ENCODE data around the gene HSF2BP. TPM values are rescaled to one million over a fixed set of nuclear protein-coding genes. Genes with fewer than 3 reads are reported as not detected.

Gene HSF2BP
- total and polyA plus RNA-seq, 2 of the 8 experiments (the other 6 are each of a cell fraction or from before 2014, with no cell fraction given) = 0.51 to 0.93 TPM

DNA sequence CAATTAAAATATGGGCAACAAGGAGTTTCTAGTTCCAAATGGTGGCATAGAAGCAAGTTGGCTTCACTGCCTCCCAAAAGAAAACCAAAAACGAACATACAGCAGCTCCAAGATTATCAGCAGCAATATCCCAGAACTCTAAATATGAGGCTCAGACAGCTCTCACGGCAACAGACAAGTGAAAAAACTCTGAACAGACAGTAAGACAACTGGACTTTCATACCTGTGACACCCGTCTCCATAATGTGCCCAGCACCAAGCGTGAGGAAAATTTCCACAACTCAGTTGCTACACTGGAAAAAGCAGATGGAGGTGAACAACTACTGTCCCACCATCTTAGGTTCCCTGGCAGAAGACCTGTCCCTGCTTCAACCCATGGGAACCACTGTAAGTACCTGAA is 39.9 kb downstream of the HSF2BP start:
- WGBS, 2 experiments (ENCODE audit: extremely low coverage in 1 of 2, insufficient coverage in 1 of 2, insufficient read length in 1 of 2, insufficient replicate concordance in 2 of 2, low coverage in 1 of 2, low lambda C conversion rate in 2 of 2, missing lambda C conversion rate in 1 of 2) = 90% methylated on average over 4 of the region's 4 CpGs; no CpG with 5 or more reads in 1 of the 2 experiments
- FAIRE-seq = no peak
- POLR2A ChIA-PET (ENCODE audit: partially characterized antibody) = no interaction called here

More for the DNA sequence above, 39.9 kb downstream of the HSF2BP start:
- H2BK15ac ChIP-seq (ENCODE audit: low read length) = no peak overlapping the region
- H3K14ac ChIP-seq (ENCODE audit: insufficient read length) = no peak overlapping the region
- no peak overlapping the region for H4K8ac ChIP-seq (ENCODE audit: extremely low read depth, insufficient read depth, low read length)
- no peak overlapping the region for H3K4ac ChIP-seq (replicated peaks; ENCODE audit: insufficient read length, low read depth, low read length)
- no peaks in the 10 kb centered on the region for H3K27me3 ChIP-seq (replicated peaks in 1 of 4; ENCODE audit: control insufficient read depth in 3 of 4, extremely low read depth in 1 of 4, insufficient read depth in 3 of 4, low read length in 3 of 4)
- H2BK120ac ChIP-seq (replicated peaks; ENCODE audit: low read depth, low read length) = no peak overlapping the region
- H3K18ac ChIP-seq (ENCODE audit: extremely low read depth, low read length) = no peak overlapping the region
- CTCF ChIA-PET (ENCODE audit: partially characterized antibody) = interaction anchor here (0.7 to 1.4 kb wide), 2 partner anchors 9 to 18 kb away, joined by 3 to 6 read pairs; no protein-coding TSS in a partner anchor
- H3K23ac ChIP-seq (ENCODE audit: insufficient read length) = no peak overlapping the region
- H3K4me1 ChIP-seq (replicated peaks in 1 of 4; ENCODE audit: control insufficient read depth in 3 of 4, insufficient read depth in 4 of 4, low read length in 3 of 4) = no peaks in the 10 kb centered on the region
- H3K79me1 ChIP-seq (ENCODE audit: low read depth, low read length) = no peaks in the 10 kb centered on the region
- H2AK5ac ChIP-seq (ENCODE audit: low read depth, low read length) = no peak overlapping the region
- DNase-seq (ENCODE audit: low read depth in 1 of 2, low spot score in 2 of 2) = no peak
- H3K9me3 ChIP-seq (ENCODE audit: insufficient read depth in 2 of 2, low read depth in 1 of 2, low read length in 1 of 2) = peaks cover 0 to 3% of the 10 kb centered on the region in 2 experiments; a peak in 3 of 4 replicates
- no peak overlapping the region for H4K91ac ChIP-seq (replicated peaks; ENCODE audit: insufficient read length, low read length)
- H3K9ac ChIP-seq (replicated peaks in 1 of 4; ENCODE audit: extremely low read depth in 1 of 4, low read depth in 3 of 4, low read length in 3 of 4) = no peak overlapping the region
- no peak overlapping the region for H2BK12ac ChIP-seq (ENCODE audit: low read depth, low read length)
- no peaks in the 10 kb centered on the region for H3K79me2 ChIP-seq (ENCODE audit: control insufficient read depth in 1 of 2, insufficient read depth in 2 of 2, low read length in 2 of 2)
- H3K23me2 ChIP-seq (ENCODE audit: low read depth, low read length) = no peaks in the 10 kb centered on the region; the same call in 1 of the 2 replicates
- no peak for TF ChIP-seq KDM5A (IDR thresholded peaks at IDR 0.05; ENCODE audit: low read length)
- H3K56ac ChIP-seq (replicated peaks; ENCODE audit: insufficient read length, low read depth, low read length) = no peak overlapping the region
- no peaks in the 10 kb centered on the region for H3K36me3 ChIP-seq (ENCODE audit: control insufficient read depth in 2 of 4, insufficient read depth in 4 of 4, low read length in 3 of 4)
- no peak overlapping the region for H2BK20ac ChIP-seq (ENCODE audit: low read length)
- no peak overlapping the region for H2BK5ac ChIP-seq (ENCODE audit: low read depth, low read length)
- no peak overlapping the region for H3K4me2 ChIP-seq (ENCODE audit: insufficient read depth in 1 of 2, low read depth in 2 of 2, low read length in 2 of 2)
- no peak overlapping the region for H3K27ac ChIP-seq (ENCODE audit: low read depth, low read length)
- H2AFZ ChIP-seq (ENCODE audit: low read length) = no peak overlapping the region
- no peaks in the 10 kb centered on the region for H4K20me1 ChIP-seq (replicated peaks in 1 of 2; ENCODE audit: control insufficient read depth in 1 of 2, insufficient read depth in 2 of 2, low read length in 2 of 2)
- H3K4me3 ChIP-seq (ENCODE audit: extremely low read depth in 1 of 4, insufficient read depth in 2 of 4, low read depth in 3 of 4, low read length in 4 of 4) = no peak overlapping the region
- no peak overlapping the region for H4K5ac ChIP-seq (ENCODE audit: insufficient read length, low read depth, low read length)
